ENCODE data around the gene LGALS9B.
"Not testable (repeated sequence)": the region's sequence is repeated elsewhere in the genome, so short reads cannot be mapped to it uniquely, and the experiment has no call there.

The LGALS9B gene

DNA sequence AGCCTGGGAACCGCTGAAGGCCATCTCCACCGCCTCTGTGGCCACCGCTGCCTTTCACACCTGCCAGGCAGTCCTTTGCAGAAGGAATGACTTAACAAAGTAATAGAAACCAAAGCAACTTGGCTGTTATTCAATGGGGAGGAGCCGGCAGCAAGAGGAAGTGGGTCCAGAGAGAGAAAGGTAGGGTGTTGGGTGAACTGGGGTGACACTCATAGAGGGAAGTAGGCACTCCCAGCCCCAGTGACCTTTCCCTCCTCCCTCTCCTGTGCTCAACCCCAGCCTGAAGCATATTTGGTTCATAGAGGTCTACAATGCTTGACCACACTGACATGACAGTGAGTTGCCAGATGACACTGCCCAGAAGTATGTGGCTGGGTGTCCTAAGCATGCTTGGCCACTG lies at the start of gene LGALS9B:
Gene LGALS9B (minus strand): TSS at position 93 of the 400 bp plus-strand sequence. CDS start 69 bp downstream, at position 24.
- not testable (repeated sequence) for DNase-seq (ENCODE audit: low read depth, low spot score)

GRCh38 chr17:20516986-20517385 lies 49.6 kb upstream of the LGALS9B start:
- not testable (repeated sequence) for DNase-seq (ENCODE audit: low read depth, low spot score)

DNA sequence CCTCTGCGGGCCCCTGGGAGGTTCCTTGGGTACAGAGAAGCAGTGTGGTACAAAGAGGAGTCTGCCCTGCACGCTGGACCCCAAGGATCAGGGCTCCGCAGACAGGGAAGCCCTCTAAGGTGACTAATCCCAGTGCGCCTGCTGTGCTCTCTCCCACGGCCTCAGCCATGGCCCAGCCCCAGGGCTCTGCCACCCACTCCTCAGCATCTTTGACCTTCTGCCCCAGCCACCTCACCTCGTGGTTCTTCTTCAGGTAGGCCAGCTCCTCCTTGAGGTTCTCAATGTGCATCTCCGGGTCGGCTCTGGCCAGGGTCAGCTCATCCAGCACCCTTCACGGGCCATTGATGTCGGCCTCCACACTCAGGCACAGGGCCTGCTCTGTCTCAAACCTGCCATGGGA lies 47.8 kb upstream of the LGALS9B start:
- DNase-seq (ENCODE audit: low read depth, low spot score) = not testable (repeated sequence)

DNA sequence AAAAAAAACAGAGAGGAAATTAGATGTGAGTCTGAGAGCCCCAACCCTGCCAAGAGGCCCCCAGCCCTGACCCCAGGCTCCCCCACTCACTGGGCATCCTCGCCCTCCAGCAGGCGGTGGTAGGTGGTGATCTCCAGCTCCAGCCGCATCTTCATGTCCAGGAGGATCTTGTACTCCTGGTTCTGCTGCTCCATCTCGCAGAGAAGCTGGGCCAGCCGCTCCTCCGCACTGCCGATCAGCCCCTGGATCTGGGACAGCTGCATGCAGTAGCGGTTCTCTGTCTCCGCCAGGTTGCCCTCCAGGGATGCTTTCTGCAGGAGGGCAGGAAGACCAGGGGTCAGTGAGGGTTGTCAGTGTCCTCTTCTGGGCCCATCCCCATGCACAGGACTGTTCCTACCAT lies 46.2 kb upstream of the LGALS9B start:
- not testable (repeated sequence) for DNase-seq (ENCODE audit: low read depth, low spot score)

DNA sequence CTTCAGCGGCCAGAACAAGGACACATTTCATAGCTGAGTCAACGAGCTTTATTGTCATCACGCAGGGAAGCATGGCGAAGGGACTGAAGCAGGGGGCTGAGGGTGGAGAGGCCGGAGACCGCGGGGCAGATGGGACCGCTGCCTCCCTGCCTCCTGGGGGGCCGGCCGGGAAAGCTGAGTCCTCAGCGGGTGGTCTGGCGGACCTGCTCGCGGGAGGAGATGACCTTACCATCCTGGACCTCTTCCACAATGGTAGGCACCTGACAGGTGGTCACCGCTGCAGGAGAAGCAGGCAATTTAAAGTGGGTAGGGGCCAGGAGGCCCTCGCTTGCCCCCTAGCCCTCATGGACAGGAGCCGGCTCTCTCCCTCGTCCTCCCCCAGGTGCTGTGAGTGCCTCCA lies 45.0 kb upstream of the LGALS9B start:
- DNase-seq (ENCODE audit: low read depth, low spot score) = not testable (repeated sequence)

DNA sequence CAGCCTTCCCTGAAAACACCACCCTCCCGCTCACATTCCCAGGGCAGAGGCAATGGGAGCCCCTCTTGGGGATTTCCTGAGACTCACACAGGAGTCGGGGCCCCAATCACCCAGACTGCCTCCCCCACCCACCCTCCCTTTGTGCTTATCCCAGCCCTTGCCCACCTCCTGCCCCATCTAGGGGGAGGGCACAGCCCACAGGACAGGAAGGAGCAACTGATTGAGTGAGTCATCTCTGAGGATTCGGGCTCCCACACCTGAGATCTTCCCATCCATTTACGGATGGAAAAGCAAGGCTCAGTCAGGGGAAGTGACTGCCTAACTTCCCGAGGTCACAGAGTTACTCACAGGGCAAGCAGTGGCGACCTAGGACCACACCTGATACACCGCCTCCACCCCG lies 44.4 kb upstream of the LGALS9B start:
- DNase-seq (ENCODE audit: low read depth, low spot score) = not testable (repeated sequence)

GRCh38 chr17:20505333-20505732 lies 38.0 kb upstream of the LGALS9B start:
- not testable (repeated sequence) for DNase-seq (ENCODE audit: low read depth, low spot score)

DNA sequence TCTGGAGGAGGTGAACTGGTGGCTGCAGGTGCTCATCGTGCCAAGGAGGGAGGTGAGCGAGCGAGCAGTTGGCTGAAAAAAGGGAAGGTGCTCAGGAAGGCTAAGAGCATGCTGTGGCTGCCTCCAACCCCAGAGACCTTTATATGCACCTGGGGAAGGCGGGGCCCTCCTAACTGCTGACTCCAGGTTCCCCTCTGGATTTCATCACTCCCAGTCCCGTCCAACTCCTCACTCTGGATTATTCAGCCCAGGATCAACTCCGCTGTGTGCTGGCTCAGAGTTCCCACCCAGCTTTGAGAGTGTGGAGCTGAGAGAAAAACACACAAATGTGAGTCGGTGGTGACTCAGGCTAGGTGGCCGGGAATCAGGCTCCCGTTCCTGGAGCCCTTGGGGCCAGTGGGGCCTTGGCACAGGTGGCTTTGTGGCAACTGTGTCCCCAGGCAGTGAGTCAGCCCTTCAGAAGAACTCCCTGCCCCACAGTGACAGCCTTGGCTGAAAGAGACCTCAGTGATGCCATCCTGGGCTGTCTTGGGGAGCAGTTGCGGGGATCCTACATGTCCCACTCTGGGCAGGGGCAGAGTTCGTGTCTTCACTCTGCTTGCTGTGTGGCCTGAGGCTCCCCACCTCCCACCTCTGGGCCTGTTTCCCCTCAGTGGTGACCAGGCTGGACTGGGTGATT lies 37.2 kb upstream of the LGALS9B start:
- DNase-seq (ENCODE audit: low read depth, low spot score) = not testable (repeated sequence)

- DNase-seq (ENCODE audit: low read depth, low spot score) = not testable (repeated sequence)
Measured at GRCh38 chr17:20501896-20502295, 34.6 kb upstream of the LGALS9B start.

DNA sequence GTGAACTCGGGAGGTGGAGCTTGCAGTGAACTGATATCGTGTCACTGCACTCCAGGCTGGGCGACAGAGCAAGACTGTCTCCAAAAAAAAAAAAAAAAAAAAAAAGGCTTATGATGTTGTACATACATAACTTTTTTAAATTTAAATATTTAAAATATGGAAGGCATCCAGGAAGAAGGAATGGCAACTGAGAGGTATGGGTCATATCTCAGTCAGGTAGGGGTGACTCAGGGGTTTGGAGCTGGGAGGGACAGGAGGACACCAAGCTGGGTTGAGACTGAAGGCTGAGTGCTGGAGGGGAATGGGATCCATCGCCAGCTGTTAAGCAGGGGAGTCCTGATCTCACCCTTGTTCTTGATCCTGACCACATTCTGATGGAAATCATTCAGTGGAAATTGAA lies 33.0 kb upstream of the LGALS9B start:
- DNase-seq (ENCODE audit: low read depth, low spot score) = not testable (repeated sequence)

DNA sequence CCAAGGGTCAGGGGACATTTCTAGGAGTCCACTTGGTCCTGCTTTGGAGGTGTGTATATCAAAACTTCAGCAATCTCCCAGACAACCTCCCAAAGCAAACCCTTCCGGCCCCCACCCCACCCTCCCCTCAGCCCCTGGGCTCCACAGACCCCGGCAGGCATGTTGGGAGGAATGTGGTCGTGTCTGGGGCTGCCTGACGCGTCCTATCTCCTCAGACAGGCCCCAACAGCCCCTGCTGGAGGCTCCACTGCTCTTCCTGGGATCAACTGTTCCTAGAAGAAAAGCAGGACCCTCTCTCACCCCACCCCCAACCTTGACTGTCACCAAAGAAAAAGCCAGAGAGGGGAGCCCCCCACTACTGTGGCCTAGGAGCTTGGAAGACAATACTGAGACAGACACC lies 28.1 kb upstream of the LGALS9B start:
- not testable (repeated sequence) for DNase-seq (ENCODE audit: low read depth, low spot score)

DNA sequence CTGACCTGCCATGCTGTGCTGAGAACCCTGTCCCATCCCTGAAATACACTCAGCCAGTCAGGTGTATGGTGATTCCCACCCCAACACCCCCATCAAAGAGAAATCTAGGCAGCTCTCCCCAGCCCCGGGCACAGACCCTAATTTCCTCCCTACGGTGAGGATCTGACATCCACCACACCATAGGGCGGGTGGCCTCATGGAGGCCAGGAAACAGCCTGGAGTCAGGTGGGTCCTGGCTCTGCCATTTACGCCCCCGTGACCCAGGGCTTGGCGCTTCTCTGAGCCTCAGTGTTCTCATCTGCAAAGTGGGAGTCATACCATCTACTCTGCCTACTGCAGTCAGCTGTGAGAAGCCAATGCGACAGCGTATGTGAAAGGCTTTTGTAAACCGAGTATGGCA lies 27.4 kb upstream of the LGALS9B start:
- not testable (repeated sequence) for DNase-seq (ENCODE audit: low read depth, low spot score)

GRCh38 chr17:20494147-20494546 lies 26.8 kb upstream of the LGALS9B start:
- not testable (repeated sequence) for DNase-seq (ENCODE audit: low read depth, low spot score)

DNA sequence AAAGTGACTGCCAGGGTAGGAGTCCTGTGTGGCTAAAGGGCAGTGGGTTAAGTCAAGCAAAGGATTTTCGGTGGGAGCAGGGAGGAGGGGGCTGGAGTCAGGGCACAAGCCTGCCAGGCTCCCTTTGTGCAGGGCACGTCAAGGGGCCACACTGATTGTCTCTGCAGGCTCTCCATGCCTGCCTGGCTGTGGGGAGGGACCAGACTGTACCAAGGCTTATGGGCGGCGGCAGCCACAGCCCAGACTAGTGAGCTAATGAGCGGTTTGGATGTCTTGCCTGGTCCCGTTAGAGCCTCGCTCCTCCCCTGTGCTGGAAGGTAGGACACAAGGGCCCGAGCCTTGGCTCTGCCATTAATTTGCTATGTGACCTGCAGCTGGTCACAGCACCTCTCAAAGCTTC lies 25.6 kb upstream of the LGALS9B start:
- DNase-seq (ENCODE audit: low read depth, low spot score) = not testable (repeated sequence)

DNA sequence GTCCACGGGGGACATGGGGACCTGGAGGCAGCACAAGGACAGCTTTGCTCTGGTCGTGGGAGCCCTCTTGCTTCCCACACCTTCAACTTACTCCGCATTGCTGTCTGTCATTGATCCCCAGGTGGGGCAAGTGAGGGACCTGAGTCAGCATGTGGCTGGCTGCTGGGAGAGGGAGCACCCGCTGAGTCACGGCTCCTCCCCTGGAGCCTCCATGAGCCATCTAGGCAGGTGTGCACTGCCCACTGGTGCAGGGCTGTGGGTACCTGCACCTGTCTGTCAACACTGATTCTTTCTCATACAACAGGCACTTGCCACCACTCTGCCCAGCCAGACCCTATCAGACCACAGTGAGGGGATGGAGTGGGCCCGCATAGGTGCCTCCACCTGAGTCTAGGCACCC lies 24.8 kb upstream of the LGALS9B start:
- not testable (repeated sequence) for DNase-seq (ENCODE audit: low read depth, low spot score)

GRCh38 chr17:20484930-20485329 lies 17.6 kb upstream of the LGALS9B start:
- peak; percentile 1 for DNase-seq (ENCODE audit: low read depth, low spot score)

DNA sequence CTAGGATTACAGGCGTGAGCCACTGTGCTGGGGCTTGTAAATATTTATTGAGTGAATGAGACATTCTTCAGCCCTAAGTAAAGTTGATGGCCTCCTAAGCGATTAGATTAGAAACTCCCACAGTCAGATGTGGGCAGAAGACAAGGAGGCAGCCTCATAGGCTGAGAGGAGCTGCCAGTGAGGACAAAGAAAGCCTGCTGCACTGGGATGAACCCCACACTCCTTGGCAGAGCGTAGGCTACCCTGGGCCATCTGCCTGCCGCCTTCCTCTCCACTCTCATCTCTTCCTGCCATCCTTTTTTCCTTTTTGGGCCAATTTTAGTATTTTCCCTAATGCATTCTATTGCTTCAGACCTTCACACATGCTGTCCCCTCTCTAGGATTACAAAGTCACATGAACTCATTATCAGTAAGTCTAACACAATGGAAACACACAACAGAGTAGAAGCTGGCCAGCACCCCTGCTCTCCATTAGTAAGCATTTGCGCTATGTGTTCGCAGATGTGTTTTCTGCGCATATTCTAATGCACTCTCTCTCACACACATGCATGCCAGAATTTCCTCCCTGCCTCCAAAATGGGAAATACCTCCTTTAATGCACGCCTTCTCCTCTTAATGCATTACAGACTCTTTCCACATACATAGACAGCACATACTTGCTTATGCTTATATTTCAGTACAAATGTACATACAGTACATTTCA lies 12.7 kb upstream of the LGALS9B start:
- not testable (repeated sequence) for DNase-seq (ENCODE audit: low read depth, low spot score)

DNA sequence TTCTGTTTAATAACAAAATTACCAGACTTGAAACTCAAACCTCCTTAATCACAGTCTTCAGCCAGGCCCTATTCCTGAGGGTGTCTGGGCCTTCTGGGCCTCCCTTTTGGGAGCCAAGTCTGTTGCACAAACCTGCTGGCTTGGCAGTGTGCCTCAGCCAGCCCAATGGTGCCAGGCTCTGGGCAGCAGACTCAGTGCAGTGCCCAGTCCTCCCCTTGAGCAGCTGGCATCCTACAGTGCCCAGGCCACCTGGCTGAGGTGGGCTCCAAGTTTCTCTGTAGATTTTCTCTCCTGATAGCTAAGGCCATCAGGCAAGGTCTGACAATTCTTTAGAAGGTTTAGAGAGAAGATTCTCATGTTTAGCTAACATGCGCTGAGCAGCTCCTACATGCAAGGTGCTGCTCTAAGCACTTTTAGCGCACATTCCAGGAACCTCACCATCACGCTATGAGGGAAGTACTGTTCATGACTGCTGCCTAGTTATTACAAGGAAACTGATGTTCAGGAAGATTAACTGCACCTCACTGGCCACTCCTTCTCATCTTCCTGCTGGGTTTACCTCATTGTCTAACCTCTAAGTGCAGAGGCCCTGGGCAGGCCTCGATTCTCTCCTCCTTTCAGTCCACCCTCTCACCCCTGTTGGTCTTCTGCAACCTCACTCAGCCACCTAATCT lies 10.2 kb upstream of the LGALS9B start:
- DNase-seq (ENCODE audit: low read depth, low spot score) = not testable (repeated sequence)

GRCh38 chr17:20475137-20475831 lies 7.9 kb upstream of the LGALS9B start:
- DNase-seq (ENCODE audit: low read depth, low spot score) = not testable (repeated sequence)

DNA sequence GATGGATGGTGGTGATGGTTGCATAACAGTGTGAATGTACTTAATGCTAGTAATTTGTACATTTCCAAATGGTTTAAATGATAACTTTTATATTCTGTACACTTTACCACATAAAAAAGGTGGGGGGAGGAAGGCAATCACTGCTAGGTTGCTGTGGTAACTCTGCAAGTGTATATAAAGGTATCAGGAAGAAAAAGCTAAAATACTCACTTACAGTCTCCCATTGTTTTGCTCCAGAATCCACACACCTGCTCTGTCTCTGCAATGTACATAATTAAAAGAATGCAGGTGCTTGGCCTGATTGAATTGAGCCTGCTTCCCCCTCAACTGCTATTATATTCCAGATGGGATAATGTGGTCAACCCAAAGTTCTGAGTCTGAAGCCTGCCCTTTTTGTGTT lies 6.7 kb upstream of the LGALS9B start:
- not testable (repeated sequence) for DNase-seq (ENCODE audit: low read depth, low spot score)

GRCh38 chr17:20469946-20470345 lies 2.6 kb upstream of the LGALS9B start:
- DNase-seq (ENCODE audit: low read depth, low spot score) = not testable (repeated sequence)

DNA sequence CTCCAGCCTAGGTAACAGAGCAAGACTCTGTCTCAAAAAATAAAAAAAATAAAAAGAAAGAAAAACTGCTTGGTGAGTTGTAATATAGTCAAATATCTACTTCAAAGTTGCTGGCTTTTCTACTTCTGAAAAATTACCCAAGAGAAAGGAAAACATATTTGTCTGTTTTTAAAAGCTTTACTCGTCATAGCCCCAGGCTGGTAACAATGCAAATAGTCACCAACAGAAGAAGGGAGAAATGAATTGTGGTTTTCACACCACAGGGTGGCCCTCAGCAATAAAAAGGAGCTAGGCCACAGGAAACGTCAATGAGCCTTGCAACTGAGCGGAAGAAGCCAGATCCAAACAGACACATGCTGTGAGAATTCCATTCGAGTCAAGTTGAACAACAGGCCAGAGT lies 1.8 kb upstream of the LGALS9B start:
- not testable (repeated sequence) for DNase-seq (ENCODE audit: low read depth, low spot score)

Data from iPS DF 19.7 (cell line).